A673 (cell line): Measurements from ENCODE around the gene CLIC5. TPM values are rescaled to one million over a fixed set of nuclear protein-coding genes. Genes with fewer than 3 reads are reported as not detected.

Source experiments
- BruUV-seq: library from RNA; stranded (reverse); fragments of 400-500 nt; replicated peaks from 2 replicates; lab custom pipeline; 2021; lab: Mats Ljungman, UMichigan
- CTCF ChIA-PET: fragments of 300-600 bp; sonication (Branson Sonifier 250); formaldehyde crosslinking; loops from one replicate; lab custom pipeline; 2022; ENCODE audit warnings: antibody characterized with exemption; lab: Charles Lee
- POLR2A ChIA-PET: fragments of 300-600 bp; sonication (Branson Sonifier 250); formaldehyde crosslinking; loops from one replicate; lab custom pipeline; 2022; ENCODE audit warnings: antibody characterized with exemption; ENCODE audit not compliant: low non-redundant PET; lab: Charles Lee
- DNase-seq: peaks from one replicate; pipeline ENCODE4 v3.0.0-alpha.2; 2015; ENCODE audit warnings: low spot score
- H3K27ac ChIP-seq: fragments of 200-600 bp; sonication (generic); 2 replicates; pipeline ENCODE4 v1.5.1; 2016; ENCODE audit warnings: mixed run types, low read depth, mild to moderate bottlenecking, mixed read lengths, antibody characterized with exemption, low read length; ENCODE audit not compliant: poor library complexity, severe bottlenecking
- H3K27me3 ChIP-seq: fragments of 200-600 bp; sonication (generic); replicated peaks from 2 replicates; pipeline ENCODE4 v1.6.1; 2017; ENCODE audit warnings: mixed run types, low read depth, mild to moderate bottlenecking, mixed read lengths, antibody characterized with exemption, low read length; ENCODE audit not compliant: insufficient read depth, poor library complexity
- H3K36me3 ChIP-seq: fragments of 200-600 bp; sonication (generic); 2 replicates; pipeline ENCODE4 v1.6.1; 2016; ENCODE audit warnings: mixed run types, mild to moderate bottlenecking, mixed read lengths, antibody characterized with exemption, low read length; ENCODE audit not compliant: insufficient read depth, poor library complexity, severe bottlenecking
- H3K4me1 ChIP-seq: fragments of 200-600 bp; sonication (generic); 2 replicates; pipeline ENCODE4 v1.6.1; 2017; ENCODE audit warnings: mixed run types, mild to moderate bottlenecking, mixed read lengths, antibody characterized with exemption, low read length; ENCODE audit not compliant: insufficient read depth, poor library complexity, severe bottlenecking
- H3K4me3 ChIP-seq: fragments of 200-600 bp; sonication (generic); 2 replicates; pipeline ENCODE4 v1.5.1; 2016; ENCODE audit warnings: low read depth, mixed run types, mild to moderate bottlenecking, mixed read lengths, low read length; ENCODE audit not compliant: poor library complexity, severe bottlenecking
- H3K9me3 ChIP-seq: fragments of 200-600 bp; sonication (generic); 2 replicates; pipeline ENCODE4 v1.6.1; 2016; ENCODE audit warnings: mixed run types, low read depth, mild to moderate bottlenecking, mixed read lengths, antibody characterized with exemption, low read length; ENCODE audit not compliant: poor library complexity, severe bottlenecking
- EZH2 ChIP-seq: fragments of 200-600 bp; sonication (generic); IDR thresholded peaks from 2 replicates; pipeline ENCODE4 v1.6.1; 2017; ENCODE audit warnings: borderline replicate concordance, low read depth, mild to moderate bottlenecking, mixed read lengths, antibody characterized with exemption, low read length; ENCODE audit not compliant: poor library complexity, severe bottlenecking
- intact Hi-C: fragments of 100-400 bp; cut with micrococcal nuclease; formaldehyde crosslinking; loops from one replicate; pipeline ENCODE4 v1.10.0; 2022; ENCODE audit not compliant: unreplicated experiment
- total RNA-seq: library from RNA; stranded (reverse); gene quantifications from 2 replicates; pipeline ENCODE4 v1.2.3, GENCODE V29; 2021
- TF ChIP-seq, protein P1 (sequence below): fragments of 300-800, 200-600 bp; sonication (generic); conservative IDR thresholded peaks from 2 replicates; pipeline ENCODE4 v1.5.1; 2017; ENCODE audit warnings: low read depth, mild to moderate bottlenecking, antibody characterized with exemption, low read length, moderate library complexity, mixed read lengths

The CLIC5 gene
- total RNA-seq, 1 experiment from 2014 or later: not detected

DNA sequence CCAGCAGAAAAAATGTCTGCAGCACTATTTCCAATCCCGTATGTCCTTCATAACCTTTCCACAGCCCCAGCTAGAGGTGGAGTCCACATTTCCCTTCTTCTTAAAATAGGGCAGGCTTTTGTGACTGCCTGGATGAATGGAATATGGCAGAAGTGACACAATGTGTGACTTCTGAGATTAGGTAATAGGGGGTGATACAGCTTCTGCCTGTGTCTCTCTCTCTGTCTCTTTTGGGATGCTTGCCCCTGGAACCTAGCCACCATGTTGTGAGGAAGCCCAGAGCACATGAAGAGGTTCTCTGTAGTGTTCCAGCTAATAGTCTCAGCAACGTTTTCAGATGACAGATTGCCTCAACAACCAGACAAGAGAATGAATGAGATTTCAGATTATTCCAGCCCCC, 51.4 kb downstream of the CLIC5 start:
- ChIA-PET POLR2A (no interaction called here), CTCF (interaction anchor here (0.6 kb wide), 1 partner anchor 10 kb away, joined by 3 read pairs; no protein-coding TSS in a partner anchor)
- Histone ChIP-seq H3K9me3 (no peaks in the 10 kb centered on the region), H3K4me1 (peaks cover 2% of the 10 kb centered on the region), H3K4me3 (no peak overlapping the region), H3K27me3 (no peaks in the 10 kb centered on the region), H3K36me3 (no peaks in the 10 kb centered on the region), H3K27ac (no peak overlapping the region)
- no peak for DNase-seq
- intact Hi-C loops: no loop called here
- BruUV-seq: no TSS peak
- TF ChIP-seq, protein P1, sequence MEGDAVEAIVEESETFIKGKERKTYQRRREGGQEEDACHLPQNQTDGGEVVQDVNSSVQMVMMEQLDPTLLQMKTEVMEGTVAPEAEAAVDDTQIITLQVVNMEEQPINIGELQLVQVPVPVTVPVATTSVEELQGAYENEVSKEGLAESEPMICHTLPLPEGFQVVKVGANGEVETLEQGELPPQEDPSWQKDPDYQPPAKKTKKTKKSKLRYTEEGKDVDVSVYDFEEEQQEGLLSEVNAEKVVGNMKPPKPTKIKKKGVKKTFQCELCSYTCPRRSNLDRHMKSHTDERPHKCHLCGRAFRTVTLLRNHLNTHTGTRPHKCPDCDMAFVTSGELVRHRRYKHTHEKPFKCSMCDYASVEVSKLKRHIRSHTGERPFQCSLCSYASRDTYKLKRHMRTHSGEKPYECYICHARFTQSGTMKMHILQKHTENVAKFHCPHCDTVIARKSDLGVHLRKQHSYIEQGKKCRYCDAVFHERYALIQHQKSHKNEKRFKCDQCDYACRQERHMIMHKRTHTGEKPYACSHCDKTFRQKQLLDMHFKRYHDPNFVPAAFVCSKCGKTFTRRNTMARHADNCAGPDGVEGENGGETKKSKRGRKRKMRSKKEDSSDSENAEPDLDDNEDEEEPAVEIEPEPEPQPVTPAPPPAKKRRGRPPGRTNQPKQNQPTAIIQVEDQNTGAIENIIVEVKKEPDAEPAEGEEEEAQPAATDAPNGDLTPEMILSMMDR: no peak
- TF ChIP-seq EZH2: no peak

DNA sequence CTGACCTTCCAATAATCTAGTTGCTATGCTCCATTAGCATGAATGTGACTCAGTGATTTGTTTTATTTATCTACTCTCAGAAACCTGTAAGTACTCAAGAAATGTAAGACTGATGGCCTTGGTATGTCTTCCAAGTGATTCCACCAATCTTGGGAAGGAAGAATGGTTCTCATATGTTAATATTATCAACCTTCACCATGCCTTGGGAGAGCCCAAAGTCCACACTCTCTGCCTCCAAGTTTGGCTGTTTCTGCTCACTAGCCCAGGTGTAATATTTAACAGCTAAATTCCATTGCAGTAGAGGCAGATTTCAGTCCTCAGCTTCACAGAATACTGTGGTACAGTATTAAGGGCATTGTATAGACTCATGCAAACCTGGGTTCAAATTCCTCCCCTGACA, 51.8 kb downstream of the CLIC5 start:
- no peaks in the 10 kb centered on the region for H3K36me3 ChIP-seq
- TF ChIP-seq, protein P1: no peak
- TF ChIP-seq EZH2: no peak
- CTCF ChIA-PET: interaction anchor here (0.6 kb wide), 1 partner anchor 10 kb away, joined by 3 read pairs; no protein-coding TSS in a partner anchor
- DNase-seq: no peak
- H3K9me3 ChIP-seq: no peaks in the 10 kb centered on the region
- no peak overlapping the region for H3K27ac ChIP-seq
- no peak overlapping the region for H3K4me3 ChIP-seq
- H3K4me1 ChIP-seq: peaks cover 4% of the 10 kb centered on the region
- BruUV-seq: no TSS peak
- H3K27me3 ChIP-seq: no peaks in the 10 kb centered on the region
- POLR2A ChIA-PET: no interaction called here
- intact Hi-C loops: no loop called here

- Histone ChIP-seq H3K27me3 (peaks cover 3% of the 10 kb centered on the region), H3K4me3 (no peak overlapping the region), H3K36me3 (no peaks in the 10 kb centered on the region), H3K27ac (no peak overlapping the region), H3K9me3 (no peaks in the 10 kb centered on the region), H3K4me1 (peaks cover 4% of the 10 kb centered on the region)
- TF ChIP-seq EZH2: no peak
- TF ChIP-seq, protein P1: no peak
- ChIA-PET POLR2A (no interaction called here), CTCF (no interaction called here)
- no TSS peak for BruUV-seq
- intact Hi-C loops: no loop called here
- no peak for DNase-seq
These were observed 54.5 kb downstream of the CLIC5 start for GRCh38 chr6:45961125-45961524.
